K562 treated with DMSO at 1 percent for 48 hours (cell line): ENCODE data around the gene ALPP. TPM values are rescaled to one million over a fixed set of nuclear protein-coding genes. Genes with fewer than 3 reads are reported as not detected.

Experiments
- total RNA-seq: library from RNA; unstranded; fragments of 300-600 nt; gene quantifications from 2 replicates; pipeline ENCODE4 v1.2.3, GENCODE V29; 2022; ENCODE audit warnings: low replicate concordance; ENCODE audit errors: extremely low read depth

Gene ALPP
- total RNA-seq: not detected in 2 replicates

DNA sequence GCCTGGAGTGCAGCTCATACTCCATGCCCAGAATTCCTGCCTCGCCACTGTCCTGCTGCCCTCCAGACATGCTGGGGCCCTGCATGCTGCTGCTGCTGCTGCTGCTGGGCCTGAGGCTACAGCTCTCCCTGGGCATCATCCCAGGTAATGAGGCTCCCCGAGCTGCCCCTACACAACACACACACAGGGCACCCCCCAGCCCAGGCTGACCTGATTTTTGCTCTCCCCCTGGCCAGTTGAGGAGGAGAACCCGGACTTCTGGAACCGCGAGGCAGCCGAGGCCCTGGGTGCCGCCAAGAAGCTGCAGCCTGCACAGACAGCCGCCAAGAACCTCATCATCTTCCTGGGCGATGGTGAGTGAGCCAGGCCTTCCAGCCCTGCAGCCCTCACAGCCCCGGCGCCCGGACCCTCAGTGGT is at the start of gene ALPP:
Gene ALPP, plus strand, starts transcription at position 17 of the 417 bp plus-strand sequence. Its CDS starts 52 bp downstream, at position 69.

DNA sequence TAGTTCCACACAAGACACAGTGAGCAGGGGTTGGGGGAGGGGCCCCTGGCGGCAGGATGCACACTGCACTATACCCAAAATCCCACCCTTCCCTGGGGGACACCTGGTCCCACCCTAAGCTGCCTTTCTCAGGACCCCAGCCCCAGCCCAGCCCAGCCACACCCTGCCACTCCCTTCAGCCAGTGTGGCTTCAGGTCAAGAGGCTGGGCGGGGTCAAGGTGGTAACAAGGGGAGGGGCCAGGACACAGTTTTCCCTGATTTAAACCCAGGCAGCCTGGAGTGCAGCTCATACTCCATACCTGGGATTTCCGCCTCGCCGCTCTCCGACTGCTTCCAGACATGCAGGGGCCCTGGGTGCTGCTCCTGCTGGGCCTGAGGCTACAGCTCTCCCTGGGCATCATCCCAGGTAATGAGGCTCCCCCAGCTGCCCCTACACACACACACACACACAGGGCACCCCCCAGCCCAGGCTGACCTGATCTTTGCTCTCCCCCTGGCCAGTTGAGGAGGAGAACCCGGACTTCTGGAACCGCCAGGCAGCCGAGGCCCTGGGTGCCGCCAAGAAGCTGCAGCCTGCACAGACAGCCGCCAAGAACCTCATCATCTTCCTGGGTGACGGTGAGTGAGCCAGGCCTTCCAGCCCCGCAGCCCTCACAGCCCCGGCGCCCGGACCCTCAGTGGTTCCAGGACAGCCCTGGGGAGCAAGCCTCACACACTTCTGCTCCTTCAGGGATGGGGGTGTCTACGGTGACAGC is 28.2 kb downstream of the ALPP start, which contains the start of gene ALPG:
Gene ALPG, plus strand, starts transcription at position 289 of the 755 bp plus-strand sequence. Its CDS starts 51 bp downstream, at position 340.

Other genes starting within 250 kb of the ALPP start
- not detected in 2 replicates for gene ALPG, start 28.1 kb downstream of the ALPP start, total RNA-seq
- gene ALPI, start 77.4 kb downstream of the ALPP start, total RNA-seq: not detected in 2 replicates
- gene ECEL1, start 109.1 kb downstream of the ALPP start, total RNA-seq: not detected in 2 replicates
- gene PRSS56, start 141.6 kb downstream of the ALPP start, total RNA-seq: not detected in 2 replicates
- gene CHRND, start 147.4 kb downstream of the ALPP start, total RNA-seq: not detected in 2 replicates
- not detected in 2 replicates for gene CHRNG, start 160.9 kb downstream of the ALPP start, total RNA-seq
- not detected in 2 replicates for gene TIGD1, start 171.8 kb downstream of the ALPP start, total RNA-seq
- not detected in 2 replicates for gene EIF4E2, start 171.9 kb downstream of the ALPP start, total RNA-seq